DND-41 (cell line): ENCODE data around the gene BLTP2.
A peak's percentile ranks its signal among the peaks of the same experiment; 100 is the strongest.

ENCODE experiments used
- ATAC-seq: fragments of 200-7000 bp; cut with Tn5 transposase; 3 replicates; pipeline ENCODE4 v1.9.1; 2021; ENCODE audit warnings: low read depth; ENCODE audit not compliant: insufficient read depth
- DNase-seq: peaks from one replicate; pipeline ENCODE4 v3.0.0-alpha.2; 2020
- H2AFZ ChIP-seq: 2 replicates; pipeline ENCODE4 v1.6.0; 2012; ENCODE audit warnings: low read depth, low read length
- H3K27ac ChIP-seq: 2 replicates; pipeline ENCODE4 v1.5.1; 2012; ENCODE audit warnings: low read length, inconsistent platforms
- H3K27me3 ChIP-seq: fragments of 200-600 bp; sonication (generic); 2 replicates; pipeline ENCODE4 v1.6.0; 2012; ENCODE audit warnings: low read length, mild to moderate bottlenecking, inconsistent platforms; ENCODE audit not compliant: insufficient read depth, poor library complexity
- H3K36me3 ChIP-seq: 2 replicates; pipeline ENCODE4 v1.5.1; 2012; ENCODE audit warnings: low read length, inconsistent platforms; ENCODE audit not compliant: insufficient read depth
- H3K4me1 ChIP-seq: 2 replicates; pipeline ENCODE4 v1.5.1; 2012; ENCODE audit warnings: mild to moderate bottlenecking, low read length; ENCODE audit not compliant: insufficient read depth
- H3K4me2 ChIP-seq: 2 replicates; pipeline ENCODE4 v1.6.0; 2012; ENCODE audit warnings: mild to moderate bottlenecking, moderate library complexity, low read length, inconsistent platforms; ENCODE audit not compliant: insufficient read depth
- H3K4me3 ChIP-seq, 2 experiments: fragments of 200-600 bp in 1 of 2; shearing (Covaris generic) in 1 of 2; 2 replicates each; pipeline ENCODE4 v1.5.1; 2012 to 2016; ENCODE audit warnings: inconsistent platforms in 2 of 2, low read length in 2 of 2, mild to moderate bottlenecking in 2 of 2, low read depth in 1 of 2, moderate library complexity in 1 of 2
- H3K79me2 ChIP-seq: 2 replicates; pipeline ENCODE4 v1.6.0; 2012; ENCODE audit warnings: low read length, inconsistent platforms; ENCODE audit not compliant: insufficient read depth
- H3K9ac ChIP-seq: 2 replicates; pipeline ENCODE4 v1.6.0; 2012; ENCODE audit warnings: low read depth, mild to moderate bottlenecking, inconsistent platforms, low read length, moderate library complexity
- H3K9me3 ChIP-seq: 2 replicates; pipeline ENCODE4 v1.5.1; 2012; ENCODE audit warnings: low read length, moderate library complexity, mild to moderate bottlenecking, inconsistent platforms; ENCODE audit not compliant: insufficient read depth, severe bottlenecking
- H4K20me1 ChIP-seq: 2 replicates; pipeline ENCODE4 v1.6.0; 2012; ENCODE audit warnings: low read length; ENCODE audit not compliant: insufficient read depth
- EZH2 ChIP-seq: IDR thresholded peaks from 3 replicates; pipeline ENCODE4 v1.6.1; 2012; ENCODE audit warnings: borderline replicate concordance, low read depth, mild to moderate bottlenecking, moderate library complexity, low read length, inconsistent platforms; ENCODE audit not compliant: severe bottlenecking
- TF ChIP-seq, protein P1 (sequence below): IDR thresholded peaks from 2 replicates; pipeline ENCODE4 v1.5.1; 2012; ENCODE audit warnings: borderline replicate concordance, low read length, moderate library complexity, mild to moderate bottlenecking; ENCODE audit not compliant: poor library complexity, severe bottlenecking; ENCODE audit errors: extremely low read depth

Gene BLTP2

DNA sequence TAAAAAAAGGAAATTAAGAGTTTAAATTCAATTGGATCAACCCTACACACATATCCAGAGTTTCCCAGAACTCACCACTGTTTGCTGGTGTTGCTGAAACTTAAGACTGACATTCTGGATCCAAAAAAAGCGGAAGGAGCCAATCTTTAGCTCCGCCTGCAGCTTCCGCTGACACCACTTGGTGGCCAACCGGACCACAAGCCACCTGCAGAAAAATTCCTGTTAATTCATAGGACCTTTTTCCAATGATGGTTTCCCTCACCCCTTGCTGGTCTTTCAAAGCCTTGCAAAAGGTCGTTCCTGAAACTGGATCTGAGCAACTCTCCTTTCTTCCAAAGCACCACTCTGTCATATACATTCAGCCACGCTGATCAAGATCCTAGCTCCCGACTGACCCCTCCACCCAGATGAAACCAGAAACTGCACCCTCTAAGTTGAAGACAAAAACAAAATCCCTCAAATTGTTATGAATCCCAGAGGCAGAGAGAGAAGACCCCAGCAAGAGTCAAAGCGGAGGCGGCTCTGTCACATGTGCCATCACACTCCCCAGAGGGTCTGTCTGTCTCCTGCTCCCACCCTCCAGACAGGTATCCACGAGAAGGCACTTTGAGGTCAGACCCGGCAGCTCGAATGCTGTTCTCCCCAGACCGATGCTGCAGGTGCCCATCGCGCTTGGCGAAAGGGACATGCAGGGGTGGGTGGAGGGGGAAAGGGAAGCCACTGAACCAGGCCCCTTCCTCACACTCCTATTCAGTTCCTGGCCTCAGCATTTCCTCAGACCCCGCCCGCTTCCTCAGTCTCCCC, 773 bp downstream of the BLTP2 start:
- ATAC-seq (peak; percentile 4; the same call in 2 of the 3 replicates), DNase-seq (peak; percentile 50)
- Histone ChIP-seq H3K27me3 (no peaks in the 10 kb centered on the region), H3K27ac (peak overlapping the region; percentile 70), H3K4me3 (peak overlapping the region; percentile 60 to 86), H3K4me2 (peak overlapping the region; percentile 78), H3K79me2 (peaks cover 50% of the 10 kb centered on the region), H3K4me1 (peaks cover 49% of the 10 kb centered on the region), H3K9me3 (no peaks in the 10 kb centered on the region), H3K36me3 (peaks cover 48% of the 10 kb centered on the region), H3K9ac (peak overlapping the region; percentile 77), H4K20me1 (peaks cover 21% of the 10 kb centered on the region; the same call in 1 of the 2 replicates), H2AFZ (peak overlapping the region; percentile 79)
- TF ChIP-seq, protein P1, sequence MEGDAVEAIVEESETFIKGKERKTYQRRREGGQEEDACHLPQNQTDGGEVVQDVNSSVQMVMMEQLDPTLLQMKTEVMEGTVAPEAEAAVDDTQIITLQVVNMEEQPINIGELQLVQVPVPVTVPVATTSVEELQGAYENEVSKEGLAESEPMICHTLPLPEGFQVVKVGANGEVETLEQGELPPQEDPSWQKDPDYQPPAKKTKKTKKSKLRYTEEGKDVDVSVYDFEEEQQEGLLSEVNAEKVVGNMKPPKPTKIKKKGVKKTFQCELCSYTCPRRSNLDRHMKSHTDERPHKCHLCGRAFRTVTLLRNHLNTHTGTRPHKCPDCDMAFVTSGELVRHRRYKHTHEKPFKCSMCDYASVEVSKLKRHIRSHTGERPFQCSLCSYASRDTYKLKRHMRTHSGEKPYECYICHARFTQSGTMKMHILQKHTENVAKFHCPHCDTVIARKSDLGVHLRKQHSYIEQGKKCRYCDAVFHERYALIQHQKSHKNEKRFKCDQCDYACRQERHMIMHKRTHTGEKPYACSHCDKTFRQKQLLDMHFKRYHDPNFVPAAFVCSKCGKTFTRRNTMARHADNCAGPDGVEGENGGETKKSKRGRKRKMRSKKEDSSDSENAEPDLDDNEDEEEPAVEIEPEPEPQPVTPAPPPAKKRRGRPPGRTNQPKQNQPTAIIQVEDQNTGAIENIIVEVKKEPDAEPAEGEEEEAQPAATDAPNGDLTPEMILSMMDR, result peak; percentile 29
- no peak for TF ChIP-seq EZH2

DNA sequence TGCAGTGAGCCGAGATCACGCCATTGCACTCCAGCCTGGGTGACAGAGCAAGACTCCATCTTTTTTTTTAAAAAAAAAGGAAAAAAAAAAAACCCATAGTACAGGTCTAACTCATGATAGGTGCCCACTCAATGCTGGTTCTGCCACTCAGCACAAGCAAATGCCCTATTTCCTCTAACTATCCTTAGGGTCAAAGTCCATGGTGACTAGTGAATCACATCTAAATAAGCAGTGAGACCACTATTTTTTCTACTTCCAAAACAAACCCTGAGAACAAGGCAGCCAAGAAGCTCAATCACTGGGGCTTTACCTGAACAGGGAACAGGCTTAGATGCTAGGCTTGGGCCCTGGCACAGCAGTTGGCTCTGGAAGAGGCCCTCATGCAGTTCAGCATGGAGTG, 3.4 kb downstream of the BLTP2 start:
- Histone ChIP-seq H3K4me2 (no peak overlapping the region), H3K27me3 (no peaks in the 10 kb centered on the region), H3K4me1 (peaks cover 39% of the 10 kb centered on the region), H3K9ac (no peak overlapping the region), H3K4me3 (no peak overlapping the region), H3K9me3 (no peaks in the 10 kb centered on the region), H3K36me3 (peaks cover 67% of the 10 kb centered on the region), H3K79me2 (peaks cover 51% of the 10 kb centered on the region), H3K27ac (no peak overlapping the region), H4K20me1 (peaks cover 32% of the 10 kb centered on the region), H2AFZ (no peak overlapping the region)
- TF ChIP-seq, protein P1, result no peak
- TF ChIP-seq EZH2, result no peak
- no peak for DNase-seq
- no peak for ATAC-seq

DNA sequence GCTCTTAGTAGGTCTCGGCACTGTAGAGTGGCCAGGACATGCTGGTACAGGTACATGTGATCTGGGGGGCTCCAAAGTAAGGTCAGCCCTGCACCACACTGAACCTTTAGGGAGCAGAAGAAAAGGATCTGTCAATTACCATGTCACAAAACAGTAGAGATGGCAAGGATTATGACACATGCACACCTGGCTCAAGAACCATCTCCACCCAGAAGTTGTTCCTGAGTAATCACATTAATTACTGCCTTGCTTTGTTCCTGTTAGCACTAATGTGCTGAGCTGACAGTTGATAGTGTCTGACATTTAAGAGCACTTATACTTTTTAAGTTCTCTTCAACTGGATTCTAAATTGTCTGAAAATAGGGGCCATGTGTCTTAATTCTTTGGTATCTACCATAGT, 9.5 kb downstream of the BLTP2 start:
- H3K9ac ChIP-seq, result no peak overlapping the region
- peaks cover 8% of the 10 kb centered on the region; the same call in 1 of the 2 replicates for H3K4me1 ChIP-seq
- ATAC-seq (no peak), DNase-seq (no peak)
- H3K27me3 ChIP-seq, result no peaks in the 10 kb centered on the region
- TF ChIP-seq EZH2, result no peak
- TF ChIP-seq, protein P1, result no peak
- no peak overlapping the region for H3K4me2 ChIP-seq
- no peaks in the 10 kb centered on the region for H3K9me3 ChIP-seq
- no peak overlapping the region for H2AFZ ChIP-seq
- H3K4me3 ChIP-seq, result no peak overlapping the region
- peaks cover 97% of the 10 kb centered on the region for H3K36me3 ChIP-seq
- peaks cover 35% of the 10 kb centered on the region for H4K20me1 ChIP-seq
- H3K79me2 ChIP-seq, result peaks cover 32% of the 10 kb centered on the region
- no peak overlapping the region for H3K27ac ChIP-seq
